Activated CD4-positive, alpha-beta T cell treated with anti-CD3 and anti-CD28 coated beads, Interleukin-2, amount 50 U/mL, for 24 hours (primary cell): ENCODE measurements around the gene CDC27.
A peak's percentile ranks its signal among the peaks of the same experiment; 100 is the strongest.
"Not testable (repeated sequence)": the region's sequence is repeated elsewhere in the genome, so short reads cannot be mapped to it uniquely, and the experiment has no call there.

Experiments used
- DNase-seq, 2 donors: peaks; one replicate each; pipeline ENCODE4 v3.0.0-alpha.2; 2020; ENCODE audit warnings: low read depth in 1 of 2, low spot score in 1 of 2

CDC27 gene, protein sequence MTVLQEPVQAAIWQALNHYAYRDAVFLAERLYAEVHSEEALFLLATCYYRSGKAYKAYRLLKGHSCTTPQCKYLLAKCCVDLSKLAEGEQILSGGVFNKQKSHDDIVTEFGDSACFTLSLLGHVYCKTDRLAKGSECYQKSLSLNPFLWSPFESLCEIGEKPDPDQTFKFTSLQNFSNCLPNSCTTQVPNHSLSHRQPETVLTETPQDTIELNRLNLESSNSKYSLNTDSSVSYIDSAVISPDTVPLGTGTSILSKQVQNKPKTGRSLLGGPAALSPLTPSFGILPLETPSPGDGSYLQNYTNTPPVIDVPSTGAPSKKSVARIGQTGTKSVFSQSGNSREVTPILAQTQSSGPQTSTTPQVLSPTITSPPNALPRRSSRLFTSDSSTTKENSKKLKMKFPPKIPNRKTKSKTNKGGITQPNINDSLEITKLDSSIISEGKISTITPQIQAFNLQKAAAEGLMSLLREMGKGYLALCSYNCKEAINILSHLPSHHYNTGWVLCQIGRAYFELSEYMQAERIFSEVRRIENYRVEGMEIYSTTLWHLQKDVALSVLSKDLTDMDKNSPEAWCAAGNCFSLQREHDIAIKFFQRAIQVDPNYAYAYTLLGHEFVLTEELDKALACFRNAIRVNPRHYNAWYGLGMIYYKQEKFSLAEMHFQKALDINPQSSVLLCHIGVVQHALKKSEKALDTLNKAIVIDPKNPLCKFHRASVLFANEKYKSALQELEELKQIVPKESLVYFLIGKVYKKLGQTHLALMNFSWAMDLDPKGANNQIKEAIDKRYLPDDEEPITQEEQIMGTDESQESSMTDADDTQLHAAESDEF

DNA sequence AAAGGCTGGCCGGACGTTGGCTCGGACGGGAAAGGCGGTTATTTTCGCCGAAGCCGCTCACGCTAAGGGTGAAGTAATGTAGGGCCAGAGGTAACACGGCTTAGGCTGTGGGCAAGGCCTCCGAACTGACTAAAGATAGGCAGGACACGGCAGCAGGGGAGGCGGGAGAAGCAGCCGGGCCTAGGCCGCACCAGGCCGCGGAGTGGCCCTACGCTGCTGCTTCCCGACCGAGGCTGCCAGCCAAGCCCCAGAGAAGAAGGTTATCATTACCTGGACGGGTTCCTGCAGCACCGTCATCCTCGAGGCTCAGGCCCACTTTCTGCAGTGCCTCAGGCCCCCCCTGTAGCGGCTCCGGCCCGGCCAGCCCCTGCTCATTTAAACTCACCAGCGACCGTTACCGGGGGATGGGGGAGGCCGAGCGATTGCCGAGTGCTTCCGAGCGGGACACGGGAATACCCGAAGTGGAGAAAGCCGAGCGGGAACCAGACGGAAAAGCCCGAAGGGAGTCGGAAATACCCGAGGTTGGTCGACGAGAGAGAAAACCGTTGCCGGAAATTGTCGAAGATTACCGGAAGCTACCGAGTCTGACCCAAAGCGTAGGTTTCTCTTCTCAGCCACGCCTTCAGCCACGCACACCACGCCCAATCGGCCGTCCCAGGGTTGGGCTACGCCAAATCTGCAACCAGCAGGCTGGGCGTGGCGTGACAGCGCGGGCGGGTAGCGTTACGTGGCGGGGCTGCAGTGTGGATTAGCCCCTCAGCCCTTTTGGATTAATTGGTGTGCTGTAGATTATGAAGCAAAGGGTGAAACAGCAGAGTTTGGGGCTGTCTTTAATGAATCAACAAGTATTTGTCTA is at the start of gene CDC27:
TSS of gene CDC27 (minus strand) at position 420 of the 856 bp plus-strand sequence. CDS start at position 297, 123 bp downstream.
- DNase-seq = peak; percentile 100

DNA sequence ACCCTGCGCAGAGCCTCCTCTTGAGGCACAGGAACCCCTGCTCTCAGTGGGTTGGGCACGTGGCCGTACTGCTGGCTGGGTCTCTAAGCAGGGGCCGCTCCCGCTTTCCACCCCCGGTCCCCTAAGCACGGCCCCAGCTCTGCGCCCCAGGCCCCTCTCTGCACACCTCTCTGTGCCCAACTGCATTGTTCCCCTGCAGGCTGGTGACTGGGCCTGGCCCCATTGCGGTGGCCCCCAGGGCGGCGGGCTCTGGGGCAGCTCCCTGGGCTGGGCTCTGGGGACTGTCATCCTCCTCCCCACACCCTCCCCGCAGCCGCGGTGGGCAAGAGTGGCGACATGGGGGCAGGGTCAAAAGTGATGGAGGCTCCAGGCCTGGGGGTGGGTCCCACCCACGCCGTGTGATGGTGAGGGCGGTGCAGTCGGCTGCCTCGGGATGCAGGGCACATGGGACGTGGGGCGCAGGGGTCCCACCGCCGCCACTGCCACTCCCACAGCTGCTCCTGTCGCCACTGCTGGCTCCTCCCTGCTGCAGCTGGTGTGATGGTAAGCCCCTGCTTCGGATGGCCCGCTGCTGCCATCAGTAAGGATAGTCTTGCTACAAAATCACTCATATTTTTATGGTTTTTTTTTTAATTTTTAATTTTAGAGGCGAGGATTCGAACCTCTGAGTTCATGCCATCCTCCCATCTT is 49.4 kb upstream of the CDC27 start:
- no peak for DNase-seq

DNA sequence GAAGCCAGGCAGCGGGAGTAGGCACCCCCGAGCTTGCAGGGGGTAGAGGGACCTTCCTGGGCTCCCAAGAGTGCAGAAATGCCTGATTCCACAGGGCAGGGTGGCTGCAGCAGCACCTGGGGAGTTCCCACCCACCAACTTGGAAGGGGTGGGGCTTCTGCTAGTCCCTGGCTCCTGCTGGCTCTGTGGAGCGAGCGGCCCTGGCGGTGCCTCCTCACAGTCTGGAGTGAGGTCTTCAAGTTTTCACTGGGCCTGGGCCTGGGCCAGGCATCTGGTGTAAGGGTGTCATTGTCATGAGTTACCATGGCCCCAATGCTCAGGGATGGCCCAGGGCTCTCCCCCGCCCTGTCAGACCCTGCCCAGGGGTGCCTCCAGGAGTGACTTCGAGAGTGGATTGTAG is 48.7 kb upstream of the CDC27 start:
- DNase-seq = no peak

DNA sequence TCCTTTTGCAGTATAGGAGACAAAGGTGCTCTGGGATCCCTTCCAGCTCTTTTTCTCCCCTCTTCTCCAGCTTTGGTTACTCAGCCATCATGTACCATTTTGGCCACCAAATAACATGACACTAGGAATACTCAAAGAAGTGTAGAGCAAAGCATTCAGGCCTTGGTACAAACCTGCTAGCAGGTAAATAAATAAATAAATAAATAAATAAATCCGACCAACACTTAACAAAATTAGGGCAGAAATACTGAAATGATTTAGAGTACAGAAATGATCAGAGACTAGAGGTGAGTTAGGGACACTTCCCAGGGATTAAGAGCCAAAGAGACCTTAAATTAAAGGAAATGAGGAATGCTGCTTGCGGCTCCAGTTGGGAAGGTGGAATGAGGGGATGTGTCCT is 46.8 kb upstream of the CDC27 start:
- DNase-seq = no peak

DNA sequence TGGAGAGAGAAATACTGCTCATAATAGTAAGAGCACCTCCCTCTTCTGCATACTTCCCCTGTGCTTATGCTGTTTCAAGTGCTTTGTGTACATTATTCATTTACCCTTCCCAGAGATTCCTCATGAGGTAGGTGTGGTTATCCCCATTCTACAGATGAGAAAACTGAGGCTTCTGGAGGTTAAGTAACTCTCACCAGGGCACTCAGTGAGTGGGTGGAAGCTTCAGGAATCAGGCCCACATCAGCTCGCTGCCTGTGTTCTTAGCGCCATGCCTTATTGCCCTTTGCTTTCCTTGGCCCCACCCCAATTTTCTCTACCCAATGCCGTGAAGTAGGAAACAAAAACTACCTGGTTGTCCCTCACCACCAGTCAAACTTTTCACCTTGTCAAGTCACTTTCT is 46.4 kb upstream of the CDC27 start:
- no peak for DNase-seq

DNA sequence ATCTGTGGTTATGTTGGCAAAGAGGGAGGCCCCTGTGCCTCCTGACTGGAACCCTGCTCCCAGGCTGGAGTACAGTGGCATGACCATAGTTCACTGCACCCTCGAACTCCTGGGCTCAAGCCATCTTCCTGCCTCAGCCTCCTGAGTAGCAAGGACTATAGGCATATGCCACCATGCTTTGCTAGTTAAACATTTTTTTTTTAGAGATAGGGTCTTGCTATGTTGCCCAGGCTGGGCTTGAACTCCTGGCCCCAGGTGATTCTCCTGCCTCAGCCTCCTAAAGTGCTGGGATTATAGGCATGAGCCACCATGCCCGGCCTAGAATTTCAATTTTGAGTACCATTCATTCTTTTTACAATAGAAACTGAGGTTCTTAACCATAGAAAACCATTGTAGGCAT is 43.4 kb upstream of the CDC27 start:
- DNase-seq = no peak

DNA sequence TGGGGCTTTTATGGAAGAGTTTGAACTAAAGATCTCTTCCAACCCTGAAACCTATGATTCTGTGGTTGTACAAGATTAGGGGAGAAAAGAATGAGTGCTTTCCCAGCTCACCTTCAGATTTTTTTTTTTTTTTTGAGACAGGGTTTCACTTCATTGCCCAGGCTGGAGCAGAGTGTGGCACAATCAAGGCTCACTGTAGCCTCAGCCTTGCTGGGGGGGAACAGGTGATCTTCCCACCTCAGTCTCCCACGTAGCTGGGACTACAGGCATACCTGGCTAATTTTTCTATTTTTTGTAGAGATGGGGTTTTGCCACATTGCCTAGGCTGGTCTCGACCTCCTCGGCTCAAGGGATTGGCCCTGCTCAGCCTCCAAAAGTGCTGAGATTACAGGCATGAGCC is 42.8 kb upstream of the CDC27 start:
- DNase-seq = no peak

DNA sequence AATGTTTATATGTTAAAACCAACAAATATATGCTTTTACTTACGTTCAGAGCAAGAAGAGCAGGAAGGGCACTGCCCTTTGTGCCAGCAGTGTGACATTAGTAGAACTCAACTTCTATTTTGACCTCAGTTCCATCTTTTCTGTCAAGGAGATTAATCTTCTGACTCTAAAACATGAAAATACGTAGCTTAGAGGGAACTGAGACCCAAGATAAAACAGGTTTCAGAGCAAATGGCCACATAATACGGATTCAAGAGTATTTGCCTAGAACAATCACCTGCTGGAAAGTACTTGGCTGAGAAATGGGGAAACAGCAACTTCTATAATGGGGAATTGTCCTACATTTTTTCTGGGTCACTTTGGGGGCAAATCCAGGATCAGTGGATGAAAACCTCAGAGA is 42.2 kb upstream of the CDC27 start:
- no peak for DNase-seq

DNA sequence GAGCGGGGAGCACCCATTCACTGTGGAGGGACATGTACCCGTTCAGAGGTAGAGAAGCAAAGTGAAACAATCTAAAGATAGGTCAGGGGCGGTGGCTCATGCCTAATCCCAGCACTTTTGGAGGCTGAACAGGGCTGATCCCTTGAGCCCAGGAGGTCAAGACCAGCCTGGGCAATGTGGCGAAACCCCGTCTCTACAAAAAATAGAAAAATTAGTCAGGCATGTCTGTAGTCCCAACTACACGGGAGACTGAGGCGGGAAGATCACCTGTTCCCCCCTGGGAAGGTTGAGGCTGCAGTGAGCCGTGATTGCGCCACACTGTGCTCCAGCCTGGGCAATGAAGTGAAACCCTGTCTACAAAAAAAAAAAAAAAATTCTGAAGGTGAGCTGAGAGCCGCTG is 41.8 kb upstream of the CDC27 start:
- DNase-seq = no peak

DNA sequence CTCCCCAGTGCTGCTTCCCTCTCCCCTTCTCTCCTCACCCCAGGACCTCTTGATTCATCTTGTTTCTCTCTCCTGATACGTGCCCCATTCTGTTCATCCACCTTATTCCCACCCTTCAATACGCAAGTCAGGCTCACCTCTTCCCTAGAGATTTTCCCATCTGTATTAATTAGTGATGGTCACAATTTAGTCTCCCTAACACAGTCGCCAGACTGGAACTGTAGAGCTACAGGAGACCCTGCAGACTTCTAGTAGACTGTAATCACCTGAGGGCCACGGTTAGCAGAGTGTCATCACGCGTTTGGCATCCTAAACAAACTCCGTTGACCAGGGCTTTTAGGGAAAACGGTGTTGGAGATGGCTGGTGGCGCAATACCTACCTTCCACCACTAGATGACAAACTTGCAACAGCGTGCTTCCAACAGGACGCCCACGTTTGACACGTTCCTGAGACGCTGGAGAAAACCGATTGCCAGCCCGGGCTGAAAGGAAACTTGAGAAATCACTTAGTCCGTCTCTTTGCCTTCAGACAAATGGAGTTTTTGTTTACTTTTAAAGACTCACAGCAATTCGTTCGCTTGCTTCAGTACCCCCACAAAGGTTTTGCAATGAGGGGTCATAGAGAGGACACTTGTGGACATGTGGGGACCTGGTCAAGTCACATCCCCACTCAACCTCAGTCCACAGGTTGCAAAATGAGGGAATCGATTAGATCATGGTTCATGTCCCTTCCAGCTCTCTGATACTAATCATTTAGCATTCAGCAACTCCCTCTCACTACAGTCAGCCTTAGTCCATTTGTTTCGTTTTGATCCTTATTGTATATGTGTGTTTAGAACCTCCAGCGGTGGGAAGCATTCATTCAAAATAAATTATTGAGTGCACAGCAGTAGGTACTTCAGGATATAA is 40.7 kb upstream of the CDC27 start:
- peak; percentile 26 to 78 for DNase-seq

DNA sequence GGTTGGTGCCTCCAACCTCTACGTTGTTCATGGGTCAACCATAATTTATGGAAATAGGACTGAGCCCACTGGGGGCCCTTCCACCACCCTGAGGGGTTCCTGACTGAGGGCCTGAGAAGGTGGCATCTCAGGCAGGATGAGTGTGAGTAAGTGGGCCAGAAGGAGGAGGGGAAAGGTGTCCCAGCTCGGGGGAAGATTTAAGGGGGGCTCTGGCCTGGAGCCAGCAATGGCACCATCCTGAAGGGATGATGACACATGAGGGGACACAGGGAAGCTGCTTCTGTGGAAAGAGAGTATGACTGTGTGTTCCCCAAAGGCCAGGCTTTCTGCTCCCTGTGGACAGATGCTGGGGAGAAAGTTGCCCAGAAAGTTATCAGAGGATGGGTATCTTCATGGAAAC is 38.8 kb upstream of the CDC27 start:
- DNase-seq = no peak

DNA sequence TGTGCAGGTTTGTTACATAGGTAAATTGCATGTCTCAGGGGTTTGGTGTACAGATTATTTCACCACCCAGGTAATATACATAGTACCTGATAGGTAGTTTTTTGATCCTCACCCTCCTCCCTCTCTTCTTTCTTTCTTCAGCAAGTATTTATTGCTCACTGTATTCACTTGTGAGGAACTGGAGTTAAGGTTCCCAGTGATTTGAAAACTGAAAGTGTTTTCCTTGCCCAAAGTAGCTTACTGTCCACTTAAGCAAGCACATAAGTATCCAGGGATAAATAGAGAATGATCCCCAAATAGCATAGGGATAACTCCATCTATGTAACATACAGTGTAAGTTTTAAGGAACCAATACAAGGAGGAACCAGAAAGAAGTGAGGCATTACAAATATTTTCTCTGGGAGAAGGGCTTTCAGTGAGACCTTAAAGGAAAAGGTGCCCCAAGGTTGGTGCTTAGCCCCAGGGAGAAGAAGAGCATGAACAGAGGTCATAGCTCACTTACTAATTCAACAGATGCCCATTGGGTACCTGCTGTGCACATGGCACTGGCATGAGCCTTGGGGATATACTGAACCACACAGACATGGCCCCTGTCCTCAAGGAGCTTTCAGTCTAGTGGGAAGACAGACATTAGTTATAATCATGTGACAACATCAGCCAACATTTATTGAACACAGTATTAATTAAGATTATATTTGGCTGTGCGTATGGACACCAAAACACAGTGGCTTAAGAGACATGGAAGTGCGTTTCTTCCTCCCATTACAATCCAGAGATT is 37.0 kb upstream of the CDC27 start:
- DNase-seq = no peak

DNA sequence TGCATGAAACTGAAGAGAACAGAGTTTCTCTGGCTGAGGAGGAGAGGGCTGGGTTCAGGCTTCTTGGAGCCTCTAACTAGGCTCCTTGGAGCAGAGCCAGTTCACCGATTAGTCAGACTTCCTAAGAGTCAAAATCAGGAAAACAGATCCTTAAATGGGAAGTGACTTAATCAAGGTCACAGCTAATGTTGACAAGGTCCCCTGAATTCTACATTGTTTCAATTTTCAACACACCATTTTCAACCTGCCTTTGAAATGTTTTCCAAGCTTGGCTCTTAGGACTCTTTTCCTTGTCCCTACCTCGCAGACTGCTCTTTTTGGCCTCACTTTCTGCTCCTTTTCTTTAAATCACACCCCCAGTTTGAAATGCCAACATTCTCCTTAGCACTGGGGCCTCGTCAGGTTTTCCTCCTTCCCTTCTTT is 36.4 kb upstream of the CDC27 start:
- DNase-seq = no peak

DNA sequence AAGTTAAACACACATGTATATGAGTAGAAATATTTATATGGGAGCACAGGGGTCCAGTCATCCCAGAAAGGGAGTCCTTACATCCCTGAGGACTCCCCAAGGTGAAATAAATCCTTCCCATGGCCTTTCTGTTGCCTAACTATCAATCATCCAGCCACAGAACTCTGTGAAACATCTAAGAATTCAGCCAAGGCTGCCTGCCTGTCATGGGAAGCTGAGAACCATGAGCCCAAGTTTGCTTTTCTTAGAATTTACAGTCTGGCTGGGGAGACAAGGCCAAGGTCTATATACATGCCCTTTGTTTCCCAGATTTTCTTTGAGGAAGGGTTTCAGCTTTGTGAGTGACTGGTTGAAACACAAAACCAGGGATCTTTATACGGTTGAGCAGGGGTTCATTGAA is 35.9 kb upstream of the CDC27 start:
- no peak for DNase-seq

DNA sequence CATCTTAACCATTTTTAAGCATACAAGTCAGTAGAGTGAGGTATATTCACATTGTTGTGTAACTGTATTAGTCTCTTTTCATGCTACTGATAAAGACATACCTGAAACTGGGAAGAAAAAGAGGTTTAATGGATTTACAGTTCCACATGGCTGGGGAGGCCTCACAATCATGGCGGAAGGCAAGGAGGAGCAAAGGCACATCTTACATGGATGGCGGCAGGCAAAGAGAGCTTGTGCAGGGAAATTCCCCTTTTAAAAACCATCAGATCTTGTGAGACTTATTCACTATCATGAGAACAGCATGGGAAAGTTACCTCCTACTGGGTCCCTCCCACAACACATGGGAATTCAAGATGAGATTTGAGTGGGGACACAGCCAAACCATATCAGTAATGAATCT is 35.0 kb upstream of the CDC27 start:
- DNase-seq = not testable (repeated sequence)

DNA sequence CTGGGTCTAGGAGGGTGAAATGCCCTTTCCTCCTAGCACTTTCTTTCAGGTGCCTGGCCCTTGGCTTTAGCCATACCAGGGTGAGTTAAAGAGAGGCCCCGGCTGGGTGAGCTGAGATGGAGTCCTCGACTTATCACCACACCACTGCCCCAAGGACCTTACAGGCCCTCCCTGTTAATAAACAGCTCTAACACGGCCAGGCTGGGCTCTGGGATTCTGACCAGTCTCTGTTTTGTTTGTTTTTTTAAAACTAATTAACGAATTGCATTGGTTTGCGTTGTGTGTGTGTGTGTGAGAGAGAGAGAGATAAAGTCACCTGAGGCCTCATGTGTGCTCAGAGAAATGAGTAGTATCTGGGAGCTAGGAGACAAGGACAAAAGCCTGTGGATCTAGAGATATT is 34.4 kb upstream of the CDC27 start:
- no peak for DNase-seq

DNA sequence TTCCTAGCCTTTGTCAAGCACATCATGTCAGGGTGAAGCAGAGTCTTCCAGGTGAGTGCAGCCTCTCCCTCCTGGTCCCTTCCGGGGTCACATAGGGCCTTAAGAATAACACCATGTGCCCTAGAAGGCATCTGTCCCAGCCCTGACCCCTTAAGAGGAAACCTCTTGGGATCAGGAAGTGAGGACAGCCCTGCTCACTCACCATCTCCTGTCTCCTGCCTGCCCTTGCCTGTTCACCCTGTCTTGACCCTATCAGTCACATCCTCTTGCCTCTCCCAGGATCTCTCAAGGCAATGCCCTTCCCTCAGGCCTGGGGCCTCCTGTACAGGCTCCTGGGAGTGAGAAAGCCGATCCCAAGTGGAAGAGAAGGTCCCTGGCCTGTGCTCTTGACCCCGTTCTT is 33.9 kb upstream of the CDC27 start:
- DNase-seq = no peak

DNA sequence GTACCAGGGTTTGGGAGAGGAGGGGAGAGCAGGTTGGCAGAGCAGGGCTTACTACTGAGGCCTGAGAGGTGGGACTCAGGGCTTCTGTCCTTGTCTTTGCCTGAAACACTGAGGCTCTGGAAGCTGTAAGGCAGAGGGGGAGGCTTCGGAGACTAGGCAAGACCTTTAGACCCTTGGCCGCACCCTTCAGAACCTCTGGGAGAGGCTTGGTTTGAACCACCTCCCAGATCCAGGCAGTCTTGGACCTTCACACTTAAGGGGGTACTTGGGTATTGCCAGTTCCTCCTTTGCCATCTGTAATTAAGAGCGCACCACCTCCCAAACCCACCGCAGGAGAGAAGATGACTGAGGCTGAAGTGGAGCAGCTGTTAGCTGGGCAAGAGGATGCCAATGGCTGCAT is 33.0 kb upstream of the CDC27 start:
- no peak for DNase-seq

DNA sequence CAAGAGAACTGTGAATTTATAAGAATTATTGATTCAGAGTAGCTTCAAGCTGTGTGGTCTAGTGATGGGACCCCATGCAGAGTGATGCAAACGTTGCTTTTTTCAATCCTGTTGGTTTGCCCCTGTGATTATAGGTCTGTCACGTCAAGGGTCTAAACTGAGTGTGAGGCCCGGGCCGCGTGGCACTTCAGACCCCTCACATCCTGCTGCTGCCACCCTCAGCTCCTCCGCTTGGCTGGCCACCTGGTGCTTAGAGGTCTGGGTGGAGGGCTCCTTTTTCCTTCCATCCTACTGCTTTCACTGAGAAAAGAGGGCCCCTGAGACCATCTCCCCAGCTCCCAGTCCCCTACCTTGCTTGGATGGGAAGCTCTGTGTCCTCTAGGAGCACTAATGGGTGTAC is 32.1 kb upstream of the CDC27 start:
- no peak for DNase-seq
